Gastrocnemius medialis (tissue), 4 donors: Measurements from ENCODE around the gene SLC25A26. TPM values are rescaled to one million over a fixed set of nuclear protein-coding genes. Genes with fewer than 3 reads are reported as not detected.
A peak's percentile ranks its signal among the peaks of the same experiment; 100 is the strongest.

ENCODE experiments used
- ATAC-seq, 2 donors: fragments of 150-250 bp; one replicate each; pipeline ENCODE4 v1.9.1; 2016
- DNase-seq, 2 donors: peaks; one replicate each; pipeline ENCODE4 v3.0.0-alpha.2; 2019
- H3K27ac ChIP-seq, 4 donors: fragments of 200-600 bp; sonication (generic); 1 replicate in 1 of 4; 2 replicates in 3 of 4; pipeline ENCODE4 v1.5.1; 2016 to 2018; ENCODE audit warnings: mild to moderate bottlenecking in 2 of 4, moderate library complexity in 1 of 4
- H3K27me3 ChIP-seq, 3 donors: fragments of 200-600 bp; sonication (generic) in 2 of 3; 1 replicate in 1 of 3; 2 replicates in 2 of 3; pipeline versions ENCODE4 v1.5.1 to v1.6.0; 2016 to 2019; ENCODE audit warnings: mild to moderate bottlenecking in 1 of 3, moderate library complexity in 1 of 3
- H3K36me3 ChIP-seq, 2 donors: fragments of 200-600 bp; sonication (generic) in 1 of 2; one replicate each; pipeline ENCODE4 v1.5.1; 2017 to 2018
- H3K4me1 ChIP-seq, 2 donors: fragments of 200-600 bp; sonication (generic) in 1 of 2; one replicate each; pipeline ENCODE4 v1.5.1; 2016 to 2017; ENCODE audit warnings: mild to moderate bottlenecking in 2 of 2
- H3K4me3 ChIP-seq, 4 donors: fragments of 200-600 bp; sonication (generic) in 3 of 4; 1 replicate in 1 of 4; 2 replicates in 3 of 4; pipeline ENCODE4 v1.5.1; 2016 to 2019; ENCODE audit warnings: mild to moderate bottlenecking in 2 of 4
- H3K9me3 ChIP-seq, 3 donors: fragments of 200-600 bp; sonication (generic) in 2 of 3; 1 replicate in 1 of 3; 2 replicates in 2 of 3; pipeline ENCODE4 v1.5.1; 2016 to 2019
- CTCF ChIP-seq, 5 experiments: fragments of 450-650 bp in 3 of 5; fragments of 200-600 bp in 2 of 5; sonication (generic) in 2 of 5; IDR thresholded peaks in 4 of 5; conservative IDR thresholded peaks in 1 of 5; 1 replicate in 4 of 5; 2 replicates in 1 of 5; pipeline ENCODE4 v1.5.1; 2016 to 2019; ENCODE audit warnings: antibody characterized with exemption in 5 of 5, mild to moderate bottlenecking in 3 of 5, moderate library complexity in 3 of 5
- POLR2A ChIP-seq, 2 donors: fragments of 450-650 bp; IDR thresholded peaks; one replicate each; pipeline ENCODE4 v1.6.1; 2017; ENCODE audit warnings: antibody characterized with exemption in 2 of 2, mild to moderate bottlenecking in 2 of 2, moderate library complexity in 2 of 2
- in situ Hi-C, 4 donors: fragments of 200-750 bp; cut with MboI; loops; one replicate each; pipeline versions ENCODE4 v1.15.0 to v1.8.0; 2017; ENCODE audit warnings: low sequenced_read_pairs in 4 of 4
- intact Hi-C: fragments of 100-400 bp; cut with DNase I; formaldehyde crosslinking; loops from one replicate; pipeline ENCODE4 v1.15.1; 2023; ENCODE audit warnings: low total_unique reads
- total RNA-seq, 4 donors: library from RNA; depleted of rRNA; stranded (reverse); fragments of >200 nt; gene quantifications; one replicate each; pipeline versions ENCODE4 v1.1.0 to v1.2.3, GENCODE V29; 2016

The SLC25A26 gene
- total RNA-seq, 4 donors from 2014 or later: 24.1 to 44.3 (median 32.4) TPM

GRCh38 chr3:66376568-66376967 is 155.8 kb downstream of the SLC25A26 start:
- peaks cover under 1 to 39% of the 10 kb centered on the region in 2 donors for H3K36me3 ChIP-seq
- TF ChIP-seq POLR2A (IDR thresholded peaks at IDR 0.05) (no peak), CTCF (IDR thresholded peaks at IDR 0.05 in 4 of 5, conservative IDR thresholded peaks at IDR 0.05 in 1 of 5) (no peak)
- no peak overlapping the region for H3K4me3 ChIP-seq
- H3K27ac ChIP-seq: peak overlapping the region in 1 of 4 donors; percentile 38
- no peaks in the 10 kb centered on the region for H3K27me3 ChIP-seq
- in situ Hi-C loops: loop anchor here in 1 of 4 donors (10.0 kb wide), 1 partner anchor 102 kb away; no protein-coding TSS in a partner anchor
- peaks cover 8 to 10% of the 10 kb centered on the region in 2 donors for H3K4me1 ChIP-seq
- intact Hi-C loops: no loop called here
- ATAC-seq: peak; percentile 35 to 67
- H3K9me3 ChIP-seq: no peaks in the 10 kb centered on the region
- DNase-seq: no peak

- intact Hi-C loops: no loop called here
- no peak overlapping the region for H3K27ac ChIP-seq
- in situ Hi-C loops: loop anchor here in 1 of 4 donors (10.0 kb wide), 1 partner anchor 103 kb away; no protein-coding TSS in a partner anchor
Observed at GRCh38 chr3:66377800-66378199, 157.0 kb downstream of the SLC25A26 start.

GRCh38 chr3:66378256-66378655 is 157.5 kb downstream of the SLC25A26 start:
- DNase-seq: no peak
- intact Hi-C loops (no loop called here), in situ Hi-C loops (loop anchor here in 1 of 4 donors (10.0 kb wide), 1 partner anchor 103 kb away; no protein-coding TSS in a partner anchor)
- H3K4me1 ChIP-seq: peaks cover 8 to 12% of the 10 kb centered on the region in 2 donors
- ATAC-seq: no peak
- no peak for TF ChIP-seq POLR2A (IDR thresholded peaks at IDR 0.05)
- peak in 3 of 5 experiments; percentile 13 to 37 (median 17) for TF ChIP-seq CTCF (IDR thresholded peaks at IDR 0.05 in 4 of 5, conservative IDR thresholded peaks at IDR 0.05 in 1 of 5)
- no peak overlapping the region for H3K4me3 ChIP-seq
- no peaks in the 10 kb centered on the region for H3K9me3 ChIP-seq
- H3K36me3 ChIP-seq: peaks cover 2 to 56% of the 10 kb centered on the region in 2 donors
- no peak overlapping the region for H3K27ac ChIP-seq
- no peaks in the 10 kb centered on the region for H3K27me3 ChIP-seq

More at GRCh38 chr3:66377800-66378199, 157.0 kb downstream of the SLC25A26 start:
- TF ChIP-seq POLR2A (IDR thresholded peaks at IDR 0.05) (no peak), CTCF (IDR thresholded peaks at IDR 0.05 in 4 of 5, conservative IDR thresholded peaks at IDR 0.05 in 1 of 5) (no peak)
- peaks cover 8 to 12% of the 10 kb centered on the region in 2 donors for H3K4me1 ChIP-seq
- H3K4me3 ChIP-seq: no peak overlapping the region
- ATAC-seq (no peak), DNase-seq (no peak)
- H3K27me3 ChIP-seq: no peaks in the 10 kb centered on the region
- H3K9me3 ChIP-seq: no peaks in the 10 kb centered on the region
- H3K36me3 ChIP-seq: peaks cover 2 to 51% of the 10 kb centered on the region in 2 donors

- ATAC-seq (no peak), DNase-seq (no peak)
- H3K9me3 ChIP-seq: no peaks in the 10 kb centered on the region
- H3K36me3 ChIP-seq: peaks cover 2 to 69% of the 10 kb centered on the region in 2 donors
- TF ChIP-seq CTCF (IDR thresholded peaks at IDR 0.05 in 4 of 5, conservative IDR thresholded peaks at IDR 0.05 in 1 of 5) (no peak), POLR2A (IDR thresholded peaks at IDR 0.05) (no peak)
- in situ Hi-C loops: loop anchor here in 1 of 4 donors (10.0 kb wide), 1 partner anchor 105 kb away; no protein-coding TSS in a partner anchor
- H3K27me3 ChIP-seq: no peaks in the 10 kb centered on the region
- H3K4me1 ChIP-seq: peaks cover 8 to 12% of the 10 kb centered on the region in 2 donors
- no peak overlapping the region for H3K4me3 ChIP-seq
- H3K27ac ChIP-seq: no peak overlapping the region
- intact Hi-C loops: no loop called here
Observed at GRCh38 chr3:66379565-66379964, 158.8 kb downstream of the SLC25A26 start.
